PC-3 (cell line): ENCODE data around the gene PCBP1.

Experiments used
- CTCF ChIP-seq: fragments of 300-600 bp; sonication (generic); conservative IDR thresholded peaks from 2 replicates; pipeline ENCODE4 v1.5.1; 2017; ENCODE audit warnings: antibody characterized with exemption, low read depth, mild to moderate bottlenecking, low read length
- EZH2 ChIP-seq: fragments of 300-600 bp; sonication (generic); IDR thresholded peaks from one replicate; pipeline ENCODE4 v1.6.1; 2017; ENCODE audit warnings: antibody characterized with exemption, mild to moderate bottlenecking, low read length; ENCODE audit not compliant: unreplicated experiment
- EZH2phosphoT487 ChIP-seq: fragments of 300-600 bp; sonication (generic); IDR thresholded peaks from 2 replicates; pipeline ENCODE4 v1.6.1; 2018; ENCODE audit warnings: mild to moderate bottlenecking, antibody characterized with exemption, low read length, borderline replicate concordance

DNA sequence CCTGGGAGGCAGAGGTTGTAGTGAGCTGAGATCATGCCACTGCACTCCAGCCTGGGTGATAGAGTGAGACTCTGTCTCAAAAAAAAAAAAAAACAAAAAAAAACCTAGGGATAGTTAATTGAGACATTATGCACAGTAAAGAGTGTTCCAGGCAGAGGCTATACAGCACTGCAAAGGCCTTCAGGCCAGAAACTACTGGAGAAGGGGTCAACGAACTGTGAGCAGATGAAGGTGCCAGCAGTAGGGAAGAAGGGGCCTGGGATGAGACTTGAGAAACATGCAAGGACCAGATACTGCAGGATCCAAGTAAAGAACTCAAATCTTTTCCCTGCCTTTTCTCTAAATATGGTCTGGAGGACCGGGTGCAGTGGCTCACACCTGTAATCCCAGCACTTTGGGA is 26.0 kb upstream of the PCBP1 start:
- TF ChIP-seq CTCF (no peak), EZH2 (no peak), EZH2phosphoT487 (no peak)
